Measurements from ENCODE around the gene HOXB3.

Gene HOXB3

GRCh38 chr17:48530208-48530886 is 59.7 kb downstream of the HOXB3 start:
- TF ChIP-seq ZFP30 (CRISPR knock-in tag; IDR thresholded peaks at IDR 0.05) (no peak), CREB5 (CRISPR knock-in tag; IDR thresholded peaks at IDR 0.05; ENCODE audit: low read depth) (no peak), TSHZ2 (CRISPR knock-in tag; IDR thresholded peaks at IDR 0.05) (no peak), CSDC2 (CRISPR knock-in tag; IDR thresholded peaks at IDR 0.05) (no peak), RARB (CRISPR knock-in tag; IDR thresholded peaks at IDR 0.05) (no peak), OSR1 (CRISPR knock-in tag; IDR thresholded peaks at IDR 0.05) (no peak), ZNF8 (CRISPR knock-in tag; IDR thresholded peaks at IDR 0.05) (no peak), ZFP3 (CRISPR knock-in tag; IDR thresholded peaks at IDR 0.05) (no peak), ZNF70 (CRISPR knock-in tag; IDR thresholded peaks at IDR 0.05) (no peak), PPARA (CRISPR knock-in tag; IDR thresholded peaks at IDR 0.05; ENCODE audit: borderline replicate concordance) (no peak), ESRRG (CRISPR knock-in tag; IDR thresholded peaks at IDR 0.05) (no peak), ZNF565 (CRISPR knock-in tag; conservative IDR thresholded peaks at IDR 0.05; ENCODE audit: low read depth) (no peak), SNAI2 (CRISPR knock-in tag; IDR thresholded peaks at IDR 0.05) (no peak), CSRNP3 (CRISPR knock-in tag; IDR thresholded peaks at IDR 0.05) (no peak), PATZ1 (CRISPR knock-in tag; IDR thresholded peaks at IDR 0.05; ENCODE audit: borderline replicate concordance) (no peak), TOX (CRISPR knock-in tag; IDR thresholded peaks at IDR 0.05; ENCODE audit: borderline replicate concordance) (no peak), ZC3H10 (CRISPR knock-in tag; IDR thresholded peaks at IDR 0.05) (no peak), ISL1 (CRISPR knock-in tag; IDR thresholded peaks at IDR 0.05) (no peak), ARNTL (CRISPR knock-in tag; IDR thresholded peaks at IDR 0.05; ENCODE audit: borderline replicate concordance, low read depth) (no peak)
- ATAC-seq, result no peak

- ATAC-seq, result no peak
- TF ChIP-seq BACH2 (CRISPR knock-in tag; IDR thresholded peaks at IDR 0.05; ENCODE audit: borderline replicate concordance), result no peak
Observed at GRCh38 chr17:48529683-48530009, 60.4 kb downstream of the HOXB3 start.

- TF ChIP-seq RARB (CRISPR knock-in tag; IDR thresholded peaks at IDR 0.05), result no peak
- TF ChIP-seq SNAI2 (CRISPR knock-in tag; IDR thresholded peaks at IDR 0.05), result no peak
- no peak for TF ChIP-seq POU6F1 (CRISPR knock-in tag; IDR thresholded peaks at IDR 0.05; ENCODE audit: borderline replicate concordance, low read depth)
- no peak for TF ChIP-seq ZNF8 (CRISPR knock-in tag; IDR thresholded peaks at IDR 0.05)
- TF ChIP-seq ARNTL (CRISPR knock-in tag; IDR thresholded peaks at IDR 0.05; ENCODE audit: borderline replicate concordance, low read depth), result no peak
- TF ChIP-seq PATZ1 (CRISPR knock-in tag; IDR thresholded peaks at IDR 0.05; ENCODE audit: borderline replicate concordance), result no peak
- no peak for TF ChIP-seq ESRRG (CRISPR knock-in tag; IDR thresholded peaks at IDR 0.05)
- TF ChIP-seq TCF4 (CRISPR knock-in tag; IDR thresholded peaks at IDR 0.05; ENCODE audit: borderline replicate concordance), result no peak
- no peak for TF ChIP-seq ZFP30 (CRISPR knock-in tag; IDR thresholded peaks at IDR 0.05)
- TF ChIP-seq ZNF70 (CRISPR knock-in tag; IDR thresholded peaks at IDR 0.05), result no peak
- no peak for TF ChIP-seq GLIS3 (CRISPR knock-in tag; IDR thresholded peaks at IDR 0.05)
- TF ChIP-seq ISL1 (CRISPR knock-in tag; IDR thresholded peaks at IDR 0.05), result no peak
- no peak for ATAC-seq
Observed at GRCh38 chr17:48528936-48529682, 60.9 kb downstream of the HOXB3 start.

Data from SK-N-SH treated with all-trans-retinoic acid at 6 μM for 48 hours (cell line).